PC-9 (cell line): ENCODE data around the gene LMAN2.

ENCODE experiments used
- EZH2 ChIP-seq: fragments of 200-600 bp; sonication (generic); IDR thresholded peaks from 2 replicates; pipeline ENCODE4 v1.8.0; 2017; ENCODE audit warnings: antibody characterized with exemption, low read depth
- TF ChIP-seq, protein P1 (sequence below): fragments of 200-600 bp; sonication (generic); conservative IDR thresholded peaks from 2 replicates; pipeline ENCODE4 v1.6.1; 2017; ENCODE audit warnings: mixed run types, antibody characterized with exemption, mild to moderate bottlenecking, moderate library complexity

DNA sequence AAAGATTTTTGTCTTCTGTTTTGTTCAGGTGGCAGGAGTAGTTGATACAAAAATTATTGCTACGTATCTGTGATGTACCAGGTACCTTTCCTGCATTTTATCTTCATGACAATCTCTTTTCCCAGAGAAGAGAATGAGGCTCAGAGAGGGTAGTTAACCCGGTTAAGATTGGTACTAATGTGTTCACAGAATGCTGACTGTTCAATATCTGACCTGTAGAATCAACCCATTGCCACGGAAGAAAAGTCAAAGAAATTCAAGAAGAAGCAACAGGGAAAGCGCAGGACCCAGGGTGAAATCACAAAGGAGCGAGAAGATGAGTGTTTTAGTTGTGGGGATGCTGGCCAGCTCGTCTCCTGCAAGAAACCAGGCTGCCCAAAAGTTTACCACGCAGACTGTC lies 59.7 kb downstream of the LMAN2 start:
- TF ChIP-seq, protein P1, sequence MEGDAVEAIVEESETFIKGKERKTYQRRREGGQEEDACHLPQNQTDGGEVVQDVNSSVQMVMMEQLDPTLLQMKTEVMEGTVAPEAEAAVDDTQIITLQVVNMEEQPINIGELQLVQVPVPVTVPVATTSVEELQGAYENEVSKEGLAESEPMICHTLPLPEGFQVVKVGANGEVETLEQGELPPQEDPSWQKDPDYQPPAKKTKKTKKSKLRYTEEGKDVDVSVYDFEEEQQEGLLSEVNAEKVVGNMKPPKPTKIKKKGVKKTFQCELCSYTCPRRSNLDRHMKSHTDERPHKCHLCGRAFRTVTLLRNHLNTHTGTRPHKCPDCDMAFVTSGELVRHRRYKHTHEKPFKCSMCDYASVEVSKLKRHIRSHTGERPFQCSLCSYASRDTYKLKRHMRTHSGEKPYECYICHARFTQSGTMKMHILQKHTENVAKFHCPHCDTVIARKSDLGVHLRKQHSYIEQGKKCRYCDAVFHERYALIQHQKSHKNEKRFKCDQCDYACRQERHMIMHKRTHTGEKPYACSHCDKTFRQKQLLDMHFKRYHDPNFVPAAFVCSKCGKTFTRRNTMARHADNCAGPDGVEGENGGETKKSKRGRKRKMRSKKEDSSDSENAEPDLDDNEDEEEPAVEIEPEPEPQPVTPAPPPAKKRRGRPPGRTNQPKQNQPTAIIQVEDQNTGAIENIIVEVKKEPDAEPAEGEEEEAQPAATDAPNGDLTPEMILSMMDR: no peak
- TF ChIP-seq EZH2: no peak
